ENCODE measurements around the gene FILIP1L. TPM values are rescaled to one million over a fixed set of nuclear protein-coding genes. Genes with fewer than 3 reads are reported as not detected.

The FILIP1L gene
- total and polyA plus RNA-seq, 2 of the 8 experiments (the other 6 are each of a cell fraction or from before 2014, with no cell fraction given) = 0.06 to 0.09 TPM

GRCh38 chr3:99911433-99911832 is 202.9 kb downstream of the FILIP1L start:
- no peaks in the 10 kb centered on the region for H4K20me1 ChIP-seq (replicated peaks in 1 of 2; ENCODE audit: control insufficient read depth in 1 of 2, insufficient read depth in 2 of 2, low read length in 2 of 2)
- H3K18ac ChIP-seq (ENCODE audit: extremely low read depth, low read length) = no peak overlapping the region
- H2BK120ac ChIP-seq (replicated peaks; ENCODE audit: low read depth, low read length) = no peak overlapping the region
- DNase-seq (ENCODE audit: low read depth in 1 of 2, low spot score in 2 of 2) (no peak), FAIRE-seq (no peak)
- 69% methylated on average over 3 of the region's 3 CpGs; no CpG with 5 or more reads in 1 of the 2 experiments for WGBS, 2 experiments (ENCODE audit: extremely low coverage in 1 of 2, insufficient coverage in 1 of 2, insufficient read length in 1 of 2, insufficient replicate concordance in 2 of 2, low coverage in 1 of 2, low lambda C conversion rate in 2 of 2, missing lambda C conversion rate in 1 of 2)
- no peak overlapping the region for H2AK5ac ChIP-seq (ENCODE audit: low read depth, low read length)
- H3K79me1 ChIP-seq (ENCODE audit: low read depth, low read length) = no peaks in the 10 kb centered on the region
- no peak overlapping the region for H2BK15ac ChIP-seq (ENCODE audit: low read length)
- H3K79me2 ChIP-seq (ENCODE audit: control insufficient read depth in 1 of 2, insufficient read depth in 2 of 2, low read length in 2 of 2) = no peaks in the 10 kb centered on the region
- no peak overlapping the region for H3K14ac ChIP-seq (ENCODE audit: insufficient read length)
- no peak overlapping the region for H4K5ac ChIP-seq (ENCODE audit: insufficient read length, low read depth, low read length)
- H3K4me2 ChIP-seq (ENCODE audit: insufficient read depth in 1 of 2, low read depth in 2 of 2, low read length in 2 of 2) = peak overlapping the region in 1 of 2 experiments; percentile 11; a peak in 1 of 4 replicates
- peaks cover 0 to 4% (median 1%) of the 10 kb centered on the region in 4 experiments; a peak in 3 of 7 replicates for H3K4me1 ChIP-seq (replicated peaks in 1 of 4; ENCODE audit: control insufficient read depth in 3 of 4, insufficient read depth in 4 of 4, low read length in 3 of 4)
- ChIA-PET CTCF (ENCODE audit: partially characterized antibody) (no interaction called here), POLR2A (ENCODE audit: partially characterized antibody) (no interaction called here)
- TF ChIP-seq TAF7 (optimal IDR thresholded peaks at IDR 0.05; ENCODE audit: borderline replicate concordance, low read depth, low read length) = no peak
- H2BK5ac ChIP-seq (ENCODE audit: low read depth, low read length) = no peak overlapping the region
- H2BK12ac ChIP-seq (ENCODE audit: low read depth, low read length) = no peak overlapping the region
- no peak overlapping the region for H2AFZ ChIP-seq (ENCODE audit: low read length)
- H3K23ac ChIP-seq (ENCODE audit: insufficient read length) = no peak overlapping the region
- no peak overlapping the region for H3K9ac ChIP-seq (replicated peaks in 1 of 4; ENCODE audit: extremely low read depth in 1 of 4, low read depth in 3 of 4, low read length in 3 of 4)
- H3K36me3 ChIP-seq (ENCODE audit: control insufficient read depth in 2 of 4, insufficient read depth in 4 of 4, low read length in 3 of 4) = no peaks in the 10 kb centered on the region
- H3K27ac ChIP-seq (ENCODE audit: low read depth, low read length) = no peak overlapping the region
- H3K4ac ChIP-seq (replicated peaks; ENCODE audit: insufficient read length, low read depth, low read length) = no peak overlapping the region
- H4K8ac ChIP-seq (ENCODE audit: extremely low read depth, insufficient read depth, low read length) = no peak overlapping the region
- no peak overlapping the region for H3K56ac ChIP-seq (replicated peaks; ENCODE audit: insufficient read length, low read depth, low read length)
- H3K4me3 ChIP-seq (ENCODE audit: extremely low read depth in 1 of 4, insufficient read depth in 2 of 4, low read depth in 3 of 4, low read length in 4 of 4) = no peak overlapping the region
- no peaks in the 10 kb centered on the region for H3K23me2 ChIP-seq (ENCODE audit: low read depth, low read length)
- no peaks in the 10 kb centered on the region for H3K9me3 ChIP-seq (ENCODE audit: insufficient read depth in 2 of 2, low read depth in 1 of 2, low read length in 1 of 2)
- no peak overlapping the region for H4K91ac ChIP-seq (replicated peaks; ENCODE audit: insufficient read length, low read length)
- no peak overlapping the region for H2BK20ac ChIP-seq (ENCODE audit: low read length)
- H3K27me3 ChIP-seq (replicated peaks in 1 of 4; ENCODE audit: control insufficient read depth in 3 of 4, extremely low read depth in 1 of 4, insufficient read depth in 3 of 4, low read length in 3 of 4) = no peaks in the 10 kb centered on the region

Measured in H1 (cell line).